ENCODE measurements around the gene AGAP4.
"Not testable (repeated sequence)": the region's sequence is repeated elsewhere in the genome, so short reads cannot be mapped to it uniquely, and the experiment has no call there.

Gene AGAP4

GRCh38 chr10:45817130-45817859 is 30.0 kb downstream of the AGAP4 start:
- TF ChIP-seq CTCF (IDR thresholded peaks at IDR 0.05; ENCODE audit: low read depth, low read length), result no peak
- no peak for DNase-seq (ENCODE audit: extremely low read depth, low read depth)

GRCh38 chr10:45814146-45814545 is 33.2 kb downstream of the AGAP4 start:
- not testable (repeated sequence) for DNase-seq (ENCODE audit: extremely low read depth, low read depth)

GRCh38 chr10:45812959-45813358 is 34.3 kb downstream of the AGAP4 start:
- DNase-seq (ENCODE audit: extremely low read depth, low read depth), result not testable (repeated sequence)

GRCh38 chr10:45811075-45811474 is 36.2 kb downstream of the AGAP4 start:
- DNase-seq (ENCODE audit: extremely low read depth, low read depth), result no peak
- TF ChIP-seq CTCF (IDR thresholded peaks at IDR 0.05; ENCODE audit: low read depth, low read length), result no peak

- DNase-seq (ENCODE audit: extremely low read depth, low read depth), result no peak
- no peak; the same call in none of the 2 replicates for TF ChIP-seq CTCF (IDR thresholded peaks at IDR 0.05; ENCODE audit: low read depth, low read length)
Observed at GRCh38 chr10:45809837-45810236, 37.5 kb downstream of the AGAP4 start.

GRCh38 chr10:45804996-45805395 is 42.3 kb downstream of the AGAP4 start:
- DNase-seq (ENCODE audit: extremely low read depth, low read depth), result not testable (repeated sequence)

GRCh38 chr10:45803060-45804010 is 44.0 kb downstream of the AGAP4 start:
- not testable (repeated sequence) for DNase-seq (ENCODE audit: extremely low read depth, low read depth)

GRCh38 chr10:45794761-45795160 is 52.5 kb downstream of the AGAP4 start:
- not testable (repeated sequence) for DNase-seq (ENCODE audit: extremely low read depth, low read depth)

GRCh38 chr10:45790694-45791426 is 56.4 kb downstream of the AGAP4 start:
- DNase-seq (ENCODE audit: extremely low read depth, low read depth), result not testable (repeated sequence)

GRCh38 chr10:45789991-45790390 is 57.3 kb downstream of the AGAP4 start:
- DNase-seq (ENCODE audit: extremely low read depth, low read depth), result not testable (repeated sequence)

- not testable (repeated sequence) for DNase-seq (ENCODE audit: extremely low read depth, low read depth)
Observed at GRCh38 chr10:45787212-45787741, 60.0 kb downstream of the AGAP4 start.

GRCh38 chr10:45786217-45786616 is 61.1 kb downstream of the AGAP4 start:
- DNase-seq (ENCODE audit: extremely low read depth, low read depth), result not testable (repeated sequence)

Data from AG09319 (cell line).